Parathyroid adenoma (tissue), 2 donors: Measurements from ENCODE around the gene CYP26C1.

Experiments used
- H2AFZ ChIP-seq: fragments of 300-600 bp; sonication (generic); one replicate; pipeline ENCODE4 v1.7.0; 2017; ENCODE audit warnings: antibody characterized with exemption, mild to moderate bottlenecking
- H3K27ac ChIP-seq: fragments of 300-600 bp; sonication (generic); one replicate; pipeline ENCODE4 v1.7.0; 2017
- H3K27me3 ChIP-seq: fragments of 300-600 bp; sonication (generic); one replicate; pipeline ENCODE4 v1.7.0; 2017; ENCODE audit warnings: low read length; ENCODE audit not compliant: control insufficient read depth, insufficient read depth
- H3K36me3 ChIP-seq: fragments of 300-600 bp; sonication (generic); one replicate; pipeline ENCODE4 v1.7.0; 2017; ENCODE audit warnings: low read length; ENCODE audit not compliant: control insufficient read depth, insufficient read depth
- H3K4me1 ChIP-seq: fragments of 300-600 bp; sonication (generic); one replicate; pipeline ENCODE4 v1.7.0; 2017; ENCODE audit warnings: control low read depth
- H3K4me2 ChIP-seq: fragments of 300-600 bp; sonication (generic); one replicate; pipeline ENCODE4 v1.7.0; 2017; ENCODE audit warnings: low read length
- H3K4me3 ChIP-seq: fragments of 300-600 bp; sonication (generic); one replicate; pipeline ENCODE4 v1.7.0; 2017; ENCODE audit warnings: low read depth, low read length
- H3K79me2 ChIP-seq: fragments of 300-600 bp; sonication (generic); one replicate; pipeline ENCODE4 v1.7.0; 2017; ENCODE audit warnings: control low read depth
- H3K9ac ChIP-seq: fragments of 300-600 bp; sonication (generic); one replicate; pipeline ENCODE4 v1.7.0; 2017; ENCODE audit warnings: mild to moderate bottlenecking
- H3K9me3 ChIP-seq: fragments of 300-600 bp; sonication (generic); one replicate; pipeline ENCODE4 v1.7.0; 2017; ENCODE audit warnings: low read length; ENCODE audit not compliant: control insufficient read depth
- CTCF ChIP-seq: fragments of 300-600 bp; sonication (generic); IDR thresholded peaks from one replicate; pipeline ENCODE4 v1.7.0; 2017; ENCODE audit warnings: antibody characterized with exemption, mild to moderate bottlenecking
- donor health status: primary hyperparathyroidism.

Gene CYP26C1

GRCh38 chr10:93060887-93061593 lies 442 bp downstream of the CYP26C1 start:
- H3K36me3 ChIP-seq, result no peaks in the 10 kb centered on the region
- H3K4me3 ChIP-seq, result no peak overlapping the region
- no peaks in the 10 kb centered on the region for H3K4me1 ChIP-seq
- TF ChIP-seq CTCF, result no peak
- H3K9me3 ChIP-seq, result no peaks in the 10 kb centered on the region
- no peak overlapping the region for H3K27ac ChIP-seq
- peaks cover 7% of the 10 kb centered on the region for H3K27me3 ChIP-seq
- no peaks in the 10 kb centered on the region for H3K79me2 ChIP-seq
- H3K9ac ChIP-seq, result no peak overlapping the region
- no peak overlapping the region for H3K4me2 ChIP-seq
- no peak overlapping the region for H2AFZ ChIP-seq

GRCh38 chr10:93061594-93062513 lies 1.3 kb downstream of the CYP26C1 start:
- H3K27ac ChIP-seq, result no peak overlapping the region
- H3K4me3 ChIP-seq, result no peak overlapping the region
- H3K79me2 ChIP-seq, result no peaks in the 10 kb centered on the region
- H3K36me3 ChIP-seq, result no peaks in the 10 kb centered on the region
- TF ChIP-seq CTCF, result no peak
- H3K4me1 ChIP-seq, result no peaks in the 10 kb centered on the region
- no peaks in the 10 kb centered on the region for H3K9me3 ChIP-seq
- no peak overlapping the region for H2AFZ ChIP-seq
- no peak overlapping the region for H3K9ac ChIP-seq
- H3K4me2 ChIP-seq, result peak overlapping the region; percentile 35
- peaks cover 7% of the 10 kb centered on the region for H3K27me3 ChIP-seq

GRCh38 chr10:93062514-93063143 lies 2.0 kb downstream of the CYP26C1 start:
- H3K4me2 ChIP-seq, result peak overlapping the region; percentile 35
- TF ChIP-seq CTCF, result peak; percentile 18
- H3K27ac ChIP-seq, result no peak overlapping the region
- H3K27me3 ChIP-seq, result peaks cover 11% of the 10 kb centered on the region
- H3K4me1 ChIP-seq, result no peaks in the 10 kb centered on the region
- no peaks in the 10 kb centered on the region for H3K36me3 ChIP-seq
- no peak overlapping the region for H3K9ac ChIP-seq
- no peak overlapping the region for H3K4me3 ChIP-seq
- H3K79me2 ChIP-seq, result no peaks in the 10 kb centered on the region
- H3K9me3 ChIP-seq, result no peaks in the 10 kb centered on the region
- peak overlapping the region; percentile 20 for H2AFZ ChIP-seq

- Histone ChIP-seq H3K9ac (no peak overlapping the region), H3K36me3 (no peaks in the 10 kb centered on the region), H3K27ac (no peak overlapping the region), H3K27me3 (peaks cover 11% of the 10 kb centered on the region), H3K79me2 (no peaks in the 10 kb centered on the region), H3K4me2 (no peak overlapping the region), H3K4me3 (no peak overlapping the region), H2AFZ (no peak overlapping the region), H3K9me3 (no peaks in the 10 kb centered on the region), H3K4me1 (no peaks in the 10 kb centered on the region)
- no peak for TF ChIP-seq CTCF
Observed at GRCh38 chr10:93063144-93063976, 2.8 kb downstream of the CYP26C1 start.
